ENCODE measurements around the gene EOMES. TPM values are rescaled to one million over a fixed set of nuclear protein-coding genes. Genes with fewer than 3 reads are reported as not detected.

Gene EOMES
- total and polyA plus RNA-seq, 2 of the 4 experiments (the other 2 are of a cell fraction) = not detected

DNA sequence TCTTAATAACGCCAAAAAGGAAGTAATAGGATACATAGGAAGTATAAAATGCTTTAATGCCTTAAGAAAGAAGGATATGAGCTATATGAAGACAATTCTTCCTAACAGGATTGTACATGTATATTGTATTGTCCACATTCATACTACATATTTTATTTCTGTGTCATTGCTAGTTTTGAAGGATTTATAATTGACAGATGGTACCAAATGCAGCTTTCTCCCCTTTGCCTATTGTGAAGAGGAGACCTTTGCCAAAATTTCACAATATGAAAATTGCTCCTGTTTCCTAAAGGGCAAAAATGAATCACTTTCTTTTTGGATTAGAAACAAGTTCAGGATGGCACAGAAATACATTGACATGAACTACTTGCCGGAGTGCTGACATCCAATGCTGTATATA, 34.8 kb upstream of the EOMES start:
- CTCF ChIA-PET = interaction anchor here (1.3 kb wide), 1 partner anchor 15 kb away, joined by 3 read pairs; no protein-coding TSS in a partner anchor

More for the DNA sequence above, 34.8 kb upstream of the EOMES start:
- in situ Hi-C loops (cut with MboI; ENCODE audit: low sequenced_read_pairs) (no loop called here), intact Hi-C loops (cut with micrococcal nuclease) (no loop called here), dilution Hi-C loops (cut with HindIII; ENCODE audit: low sequenced_read_pairs, unreplicated experiment) (no loop called here)
- H3K4ac ChIP-seq (ENCODE audit: low read depth, low read length) = no peak overlapping the region
- ATAC-seq (ENCODE audit: low read depth) (no peak), DNase-seq (no peak)
- H2AK9ac ChIP-seq (replicated peaks; ENCODE audit: low read depth, low read length, poor library complexity) = no peak overlapping the region
- H2BK5ac ChIP-seq (ENCODE audit: low read depth, low read length, poor library complexity, severe bottlenecking) = no peak overlapping the region
- no peak overlapping the region for H4K8ac ChIP-seq (ENCODE audit: low read depth in 2 of 2, low read length in 2 of 2)
- H3K9me1 ChIP-seq (ENCODE audit: insufficient read depth, low read length) = no peaks in the 10 kb centered on the region
- no peak overlapping the region for H3K4me3 ChIP-seq (ENCODE audit: insufficient read depth, low read depth, low read length)
- no peak overlapping the region for H3K56ac ChIP-seq (ENCODE audit: extremely low read depth, insufficient read depth, low read length)
- no peak overlapping the region for H3K18ac ChIP-seq (ENCODE audit: low read depth, low read length)
- H3K36me3 ChIP-seq (ENCODE audit: control insufficient read depth, insufficient read depth, low read length) = no peaks in the 10 kb centered on the region
- no peak overlapping the region for H2AK5ac ChIP-seq (ENCODE audit: low read depth, low read length)
- H2BK15ac ChIP-seq (ENCODE audit: low read depth, low read length) = no peak overlapping the region
- H3K4me1 ChIP-seq (ENCODE audit: control insufficient read depth, insufficient read depth, low read length) = no peaks in the 10 kb centered on the region
- H3K27ac ChIP-seq (ENCODE audit: insufficient read depth, low read length) = no peak overlapping the region
- H2BK120ac ChIP-seq (ENCODE audit: low read depth, low read length) = no peak overlapping the region
- no peak overlapping the region for H4K91ac ChIP-seq (ENCODE audit: insufficient read depth, low read depth, low read length)
- no peak overlapping the region for H3K14ac ChIP-seq (replicated peaks; ENCODE audit: low read depth, low read length)
- peaks cover 4% of the 10 kb centered on the region for H3K27me3 ChIP-seq (ENCODE audit: control insufficient read depth, insufficient read depth, low read length)
- H3K23ac ChIP-seq (ENCODE audit: low read depth, low read length) = no peak overlapping the region
- WGBS, 2 experiments (ENCODE audit: extremely low coverage in 2 of 2, insufficient read length in 1 of 2) = no CpG with 5 or more reads among the region's 2 CpGs
- no peak overlapping the region for H2BK20ac ChIP-seq (ENCODE audit: low read depth, low read length)
- no peak overlapping the region for H3K9ac ChIP-seq (ENCODE audit: low read depth, low read length)
- no peaks in the 10 kb centered on the region for H4K20me1 ChIP-seq (ENCODE audit: insufficient read depth, low read length)
- BruUV-seq (replicated peaks) = no TSS peak
- no peak overlapping the region for H2AFZ ChIP-seq (replicated peaks; ENCODE audit: low read length, poor library complexity)
- H3K9me3 ChIP-seq (ENCODE audit: control insufficient read depth, insufficient read depth, low read length) = no peaks in the 10 kb centered on the region
- TF ChIP-seq RCOR1 (IDR thresholded peaks at IDR 0.05; ENCODE audit: insufficient replicate concordance, low read length) = no peak
- no peak for TF ChIP-seq RAD21 (IDR thresholded peaks at IDR 0.05; ENCODE audit: low read length)
- TF ChIP-seq BHLHE40 (IDR thresholded peaks at IDR 0.05; ENCODE audit: low read depth, low read length) = no peak
- no peak for TF ChIP-seq POLR2A (IDR thresholded peaks at IDR 0.05; ENCODE audit: low read depth, low read length)
- no peak for TF ChIP-seq CHD1 (IDR thresholded peaks at IDR 0.05; ENCODE audit: low read depth, low read length)
- no peak for TF ChIP-seq FOS (IDR thresholded peaks at IDR 0.05; ENCODE audit: low read depth, low read length)
- TF ChIP-seq NFE2L2 (IDR thresholded peaks at IDR 0.05; ENCODE audit: low read depth, low read length) = no peak
- no peak for TF ChIP-seq SMC3 (IDR thresholded peaks at IDR 0.05; ENCODE audit: low read depth, low read length)
- no peak for TF ChIP-seq RFX5 (IDR thresholded peaks at IDR 0.05; ENCODE audit: low read depth, low read length)
- TF ChIP-seq MAFK (IDR thresholded peaks at IDR 0.05; ENCODE audit: low read depth, low read length) = no peak
- TF ChIP-seq MAZ (IDR thresholded peaks at IDR 0.05; ENCODE audit: borderline replicate concordance, low read depth, low read length) = no peak
- no peak for TF ChIP-seq CEBPB (IDR thresholded peaks at IDR 0.05; ENCODE audit: low read depth, low read length)
- TF ChIP-seq, protein P1, sequence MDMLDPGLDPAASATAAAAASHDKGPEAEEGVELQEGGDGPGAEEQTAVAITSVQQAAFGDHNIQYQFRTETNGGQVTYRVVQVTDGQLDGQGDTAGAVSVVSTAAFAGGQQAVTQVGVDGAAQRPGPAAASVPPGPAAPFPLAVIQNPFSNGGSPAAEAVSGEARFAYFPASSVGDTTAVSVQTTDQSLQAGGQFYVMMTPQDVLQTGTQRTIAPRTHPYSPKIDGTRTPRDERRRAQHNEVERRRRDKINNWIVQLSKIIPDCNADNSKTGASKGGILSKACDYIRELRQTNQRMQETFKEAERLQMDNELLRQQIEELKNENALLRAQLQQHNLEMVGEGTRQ (IDR thresholded peaks at IDR 0.05; ENCODE audit: low read depth, low read length) = no peak
- TF ChIP-seq MXI1 (IDR thresholded peaks at IDR 0.05; ENCODE audit: borderline replicate concordance, low read depth, low read length) = no peak
- TF ChIP-seq, protein P2, sequence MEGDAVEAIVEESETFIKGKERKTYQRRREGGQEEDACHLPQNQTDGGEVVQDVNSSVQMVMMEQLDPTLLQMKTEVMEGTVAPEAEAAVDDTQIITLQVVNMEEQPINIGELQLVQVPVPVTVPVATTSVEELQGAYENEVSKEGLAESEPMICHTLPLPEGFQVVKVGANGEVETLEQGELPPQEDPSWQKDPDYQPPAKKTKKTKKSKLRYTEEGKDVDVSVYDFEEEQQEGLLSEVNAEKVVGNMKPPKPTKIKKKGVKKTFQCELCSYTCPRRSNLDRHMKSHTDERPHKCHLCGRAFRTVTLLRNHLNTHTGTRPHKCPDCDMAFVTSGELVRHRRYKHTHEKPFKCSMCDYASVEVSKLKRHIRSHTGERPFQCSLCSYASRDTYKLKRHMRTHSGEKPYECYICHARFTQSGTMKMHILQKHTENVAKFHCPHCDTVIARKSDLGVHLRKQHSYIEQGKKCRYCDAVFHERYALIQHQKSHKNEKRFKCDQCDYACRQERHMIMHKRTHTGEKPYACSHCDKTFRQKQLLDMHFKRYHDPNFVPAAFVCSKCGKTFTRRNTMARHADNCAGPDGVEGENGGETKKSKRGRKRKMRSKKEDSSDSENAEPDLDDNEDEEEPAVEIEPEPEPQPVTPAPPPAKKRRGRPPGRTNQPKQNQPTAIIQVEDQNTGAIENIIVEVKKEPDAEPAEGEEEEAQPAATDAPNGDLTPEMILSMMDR (conservative IDR thresholded peaks at IDR 0.05; ENCODE audit: low read depth, low read length) = no peak
- TF ChIP-seq, protein P3, sequence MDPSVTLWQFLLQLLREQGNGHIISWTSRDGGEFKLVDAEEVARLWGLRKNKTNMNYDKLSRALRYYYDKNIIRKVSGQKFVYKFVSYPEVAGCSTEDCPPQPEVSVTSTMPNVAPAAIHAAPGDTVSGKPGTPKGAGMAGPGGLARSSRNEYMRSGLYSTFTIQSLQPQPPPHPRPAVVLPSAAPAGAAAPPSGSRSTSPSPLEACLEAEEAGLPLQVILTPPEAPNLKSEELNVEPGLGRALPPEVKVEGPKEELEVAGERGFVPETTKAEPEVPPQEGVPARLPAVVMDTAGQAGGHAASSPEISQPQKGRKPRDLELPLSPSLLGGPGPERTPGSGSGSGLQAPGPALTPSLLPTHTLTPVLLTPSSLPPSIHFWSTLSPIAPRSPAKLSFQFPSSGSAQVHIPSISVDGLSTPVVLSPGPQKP (IDR thresholded peaks at IDR 0.05; ENCODE audit: borderline replicate concordance, low read depth, low read length) = no peak
- H3K79me1 ChIP-seq (ENCODE audit: low read depth in 1 of 2, low read length in 2 of 2) = no peaks in the 10 kb centered on the region
- POLR2A ChIA-PET (ENCODE audit: unreplicated experiment) = interaction anchor here (0.7 kb wide), 1 partner anchor 445 kb away, joined by 3 read pairs; no protein-coding TSS in a partner anchor
- H4K5ac ChIP-seq (ENCODE audit: low read depth, low read length) = no peak overlapping the region
- H3K4me2 ChIP-seq (ENCODE audit: low read depth, low read length) = no peak overlapping the region
